BLaER1 treated with 17β-estradiol and CSF1 and Interleukin-3, amounts not matched to agents 10 nM and 100 nM (cell line): ENCODE results near the gene CUX1.
"Not testable (repeated sequence)": the region's sequence is repeated elsewhere in the genome, so short reads cannot be mapped to it uniquely, and the experiment has no call there.

Source experiments
- H3K27ac ChIP-seq, 11 experiments: shearing (Covaris generic); formaldehyde crosslinking; 2 replicates each; pipeline ENCODE4 v1.8.1; 2022
- H3K27me3 ChIP-seq, 11 experiments: shearing (Covaris generic); formaldehyde crosslinking; 2 replicates each; pipeline ENCODE4 v1.8.1; 2022
- H3K36me3 ChIP-seq, 11 experiments: shearing (Covaris generic); formaldehyde crosslinking; 2 replicates each; pipeline ENCODE4 v1.8.1; 2022
- H3K4me1 ChIP-seq, 10 experiments: shearing (Covaris generic); formaldehyde crosslinking; 2 replicates each; pipeline ENCODE4 v1.8.1; 2022
- H3K4me2 ChIP-seq, 11 experiments: shearing (Covaris generic); formaldehyde crosslinking; 2 replicates each; pipeline ENCODE4 v1.8.1; 2022
- H3K4me3 ChIP-seq, 10 experiments: shearing (Covaris generic); formaldehyde crosslinking; 2 replicates each; pipeline ENCODE4 v1.8.1; 2022
- H3K9ac ChIP-seq, 11 experiments: shearing (Covaris generic); formaldehyde crosslinking; 2 replicates each; pipeline ENCODE4 v1.8.1; 2022
- H3K9me3 ChIP-seq, 11 experiments: shearing (Covaris generic); formaldehyde crosslinking; replicated peaks in 1 of 11; 2 replicates each; pipeline ENCODE4 v1.8.1; 2022
- H4K20me1 ChIP-seq, 11 experiments: shearing (Covaris generic); formaldehyde crosslinking; 2 replicates each; pipeline ENCODE4 v1.8.1; 2022
- Cebpa-rat ChIP-seq, 11 experiments: shearing (Covaris generic); IDR thresholded peaks; 2 replicates each; pipeline ENCODE4 v1.8.1; 2022

CUX1 gene

DNA sequence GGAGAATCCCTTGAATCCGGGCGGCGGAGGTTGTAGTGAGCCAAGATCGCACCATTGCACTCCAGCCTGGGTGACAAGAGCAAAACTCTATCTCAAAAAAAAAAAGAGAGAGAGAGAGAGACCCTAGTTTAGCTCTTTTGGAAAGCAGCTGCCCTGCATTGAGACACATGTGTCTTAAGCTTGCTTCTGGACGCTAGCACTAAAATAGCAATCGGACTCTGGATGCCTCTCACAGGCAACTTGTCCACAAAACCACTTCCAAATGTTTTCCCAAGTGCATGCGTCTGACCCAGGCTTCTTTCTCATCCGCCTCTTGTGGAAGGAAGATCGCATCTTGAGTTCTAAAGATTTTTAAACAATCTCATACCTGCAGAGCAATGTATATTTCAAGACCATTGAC, 182.7 kb downstream of the CUX1 start:
- Histone ChIP-seq H3K4me1 (peaks cover 61 to 100% (median 98%) of the 10 kb centered on the region in 10 experiments), H3K9ac (no peak overlapping the region), H3K36me3 (0 out of 22 replicates have a peak, but pooled peaks cover 0 to 7% (median 0%) of the 10 kb centered on the region in 11 experiments), H3K27ac (peak overlapping the region in 2 of 11 experiments; percentile 68 to 83; a peak in 1 of 22 replicates), H3K9me3 (no peaks in the 10 kb centered on the region), H3K27me3 (no peaks in the 10 kb centered on the region), H3K4me2 (peak overlapping the region in 9 of 11 experiments; percentile 55 to 94 (median 79); a peak in 16 of 22 replicates), H4K20me1 (peaks cover 26 to 99% (median 85%) of the 10 kb centered on the region in 11 experiments), H3K4me3 (no peak overlapping the region)
- TF ChIP-seq Cebpa-rat (IDR thresholded peaks at IDR 0.05): no peak

DNA sequence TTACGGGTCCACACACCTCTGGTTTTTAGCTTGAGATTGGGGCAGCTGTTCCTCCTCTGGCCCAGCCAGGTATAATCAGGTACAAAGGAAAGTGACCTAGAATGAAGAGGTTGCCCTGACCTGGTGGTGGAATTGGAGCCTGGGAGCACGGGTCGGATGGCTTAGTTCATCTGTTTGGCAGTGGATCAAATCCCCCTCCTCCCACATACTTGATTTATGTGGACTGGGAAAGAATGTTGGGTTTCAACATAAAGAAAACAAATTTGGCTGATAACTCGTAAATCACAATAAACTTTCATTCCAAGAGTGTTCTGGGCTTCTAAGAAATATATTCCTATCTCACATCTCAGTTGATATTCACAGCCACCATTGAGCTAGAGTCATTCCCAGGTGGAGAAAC, 186.8 kb downstream of the CUX1 start:
- Histone ChIP-seq H3K36me3 (peaks cover 5 to 25% (median 10%) of the 10 kb centered on the region in 11 experiments; a peak in 18 of 22 replicates), H3K4me2 (peak overlapping the region in 9 of 11 experiments; percentile 16 to 83 (median 71); a peak in 8 of 22 replicates), H3K4me3 (no peak overlapping the region), H3K4me1 (peaks cover 40 to 100% (median 95%) of the 10 kb centered on the region in 10 experiments), H3K27ac (no peak overlapping the region), H4K20me1 (peaks cover 36 to 100% (median 97%) of the 10 kb centered on the region in 11 experiments), H3K9ac (no peak overlapping the region), H3K9me3 (no peaks in the 10 kb centered on the region), H3K27me3 (no peaks in the 10 kb centered on the region)
- TF ChIP-seq Cebpa-rat (IDR thresholded peaks at IDR 0.05): no peak

DNA sequence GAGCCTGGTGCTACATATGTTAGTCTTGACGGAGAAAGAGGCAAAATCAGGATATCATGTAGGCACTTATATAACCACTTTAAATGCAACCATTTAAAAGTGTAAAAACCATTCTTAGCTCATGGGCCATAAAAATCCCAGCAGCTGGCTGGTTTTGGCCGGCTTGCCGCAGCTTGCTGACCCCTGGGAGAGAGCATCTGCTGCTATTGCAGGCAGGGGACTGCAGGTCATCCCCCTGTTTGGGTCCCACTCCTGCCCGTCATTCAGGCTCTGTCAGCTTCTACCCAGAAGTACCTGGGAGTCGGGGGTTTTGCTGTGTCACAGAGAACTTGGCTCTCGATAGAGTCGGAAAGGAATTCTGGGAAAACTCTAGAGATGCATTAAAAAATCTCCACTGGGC, 187.4 kb downstream of the CUX1 start:
- peaks cover 36 to 97% (median 89%) of the 10 kb centered on the region in 10 experiments for H3K4me1 ChIP-seq
- H3K9me3 ChIP-seq: no peaks in the 10 kb centered on the region
- H3K4me3 ChIP-seq: no peak overlapping the region
- H3K9ac ChIP-seq: no peak overlapping the region
- peaks cover 8 to 29% (median 16%) of the 10 kb centered on the region in 11 experiments; a peak in 19 of 22 replicates for H3K36me3 ChIP-seq
- H3K27me3 ChIP-seq: no peaks in the 10 kb centered on the region
- peaks cover 34 to 100% (median 95%) of the 10 kb centered on the region in 11 experiments; a peak in 21 of 22 replicates for H4K20me1 ChIP-seq
- no peak overlapping the region for H3K27ac ChIP-seq
- no peak for TF ChIP-seq Cebpa-rat (IDR thresholded peaks at IDR 0.05)
- H3K4me2 ChIP-seq: peak overlapping the region in 9 of 11 experiments; percentile 50 to 83 (median 71); a peak in 16 of 22 replicates

DNA sequence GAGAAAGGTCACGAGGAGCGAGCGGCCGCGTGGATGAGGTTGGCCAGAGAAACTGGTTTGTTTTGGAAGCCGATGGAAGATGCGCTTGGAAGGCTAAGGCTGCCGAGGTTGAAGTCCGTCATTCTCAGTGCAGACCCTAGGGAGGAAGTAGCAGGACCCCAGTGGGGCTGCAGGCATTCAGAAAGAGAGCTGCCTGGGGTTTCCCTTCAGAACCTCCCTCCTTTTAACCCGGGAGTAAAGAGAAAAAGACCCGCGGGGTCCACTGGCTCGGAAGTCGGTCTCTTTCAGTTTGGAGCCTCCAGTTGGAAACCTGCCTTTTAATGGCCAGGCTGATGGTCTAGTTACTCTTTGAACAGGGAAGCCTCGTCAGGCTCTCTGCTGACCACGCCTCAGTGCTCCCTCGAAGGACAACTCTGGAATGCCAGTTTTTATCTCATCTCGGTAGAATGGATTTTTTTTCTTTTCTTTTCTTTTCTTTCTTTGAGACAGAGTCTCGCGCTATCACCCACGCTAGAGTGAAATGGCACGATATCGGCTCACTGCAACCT, 188.6 kb downstream of the CUX1 start:
- Histone ChIP-seq H3K4me2 (peak overlapping the region; percentile 36 to 83 (median 71)), H3K36me3 (peaks cover 8 to 29% (median 21%) of the 10 kb centered on the region in 11 experiments; a peak in 19 of 22 replicates), H3K27me3 (no peaks in the 10 kb centered on the region), H4K20me1 (peaks cover 28 to 99% (median 89%) of the 10 kb centered on the region in 11 experiments; a peak in 21 of 22 replicates), H3K4me1 (peaks cover 36 to 86% (median 78%) of the 10 kb centered on the region in 10 experiments), H3K9me3 (no peaks in the 10 kb centered on the region), H3K27ac (peak overlapping the region in 6 of 11 experiments; percentile 7 to 57 (median 34); a peak in 9 of 22 replicates), H3K9ac (peak overlapping the region in 5 of 11 experiments; percentile 19 to 63 (median 47); a peak in 11 of 22 replicates), H3K4me3 (peak overlapping the region in 3 of 10 experiments; percentile 4 to 40 (median 30); a peak in 4 of 20 replicates)
- no peak for TF ChIP-seq Cebpa-rat (IDR thresholded peaks at IDR 0.05)

DNA sequence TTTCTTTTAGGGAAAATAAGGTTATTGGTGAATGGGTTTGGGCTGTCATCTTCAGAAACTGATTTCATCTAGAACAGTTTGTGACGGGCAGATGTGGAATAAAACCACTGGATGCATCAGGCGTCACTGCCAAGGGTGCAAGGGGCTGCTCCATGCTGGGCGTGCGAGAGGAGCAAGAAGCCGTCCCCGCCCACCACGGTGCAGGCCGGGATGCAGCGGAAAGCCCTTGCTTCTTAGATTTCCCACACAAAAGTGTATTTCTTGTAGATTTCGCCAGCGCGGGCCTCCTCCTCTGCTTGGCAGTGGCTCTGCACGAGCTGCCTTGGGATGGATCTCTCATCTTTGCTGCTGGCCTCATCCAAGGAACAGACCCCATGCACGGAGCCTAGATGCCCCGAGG, 189.3 kb downstream of the CUX1 start:
- Histone ChIP-seq H3K4me3 (no peak overlapping the region), H3K36me3 (peaks cover 8 to 31% (median 26%) of the 10 kb centered on the region in 11 experiments; a peak in 19 of 22 replicates), H3K4me2 (peak overlapping the region in 7 of 11 experiments; percentile 60 to 83 (median 76); a peak in 14 of 22 replicates), H3K9me3 (no peaks in the 10 kb centered on the region), H3K4me1 (peaks cover 36 to 79% (median 71%) of the 10 kb centered on the region in 10 experiments), H3K27me3 (no peaks in the 10 kb centered on the region), H4K20me1 (peaks cover 28 to 97% (median 82%) of the 10 kb centered on the region in 11 experiments; a peak in 21 of 22 replicates), H3K27ac (peak overlapping the region in 3 of 11 experiments; percentile 27 to 57 (median 35); a peak in 3 of 22 replicates), H3K9ac (peak overlapping the region in 3 of 11 experiments; percentile 31 to 38 (median 36); a peak in 3 of 22 replicates)
- TF ChIP-seq Cebpa-rat (IDR thresholded peaks at IDR 0.05): no peak

DNA sequence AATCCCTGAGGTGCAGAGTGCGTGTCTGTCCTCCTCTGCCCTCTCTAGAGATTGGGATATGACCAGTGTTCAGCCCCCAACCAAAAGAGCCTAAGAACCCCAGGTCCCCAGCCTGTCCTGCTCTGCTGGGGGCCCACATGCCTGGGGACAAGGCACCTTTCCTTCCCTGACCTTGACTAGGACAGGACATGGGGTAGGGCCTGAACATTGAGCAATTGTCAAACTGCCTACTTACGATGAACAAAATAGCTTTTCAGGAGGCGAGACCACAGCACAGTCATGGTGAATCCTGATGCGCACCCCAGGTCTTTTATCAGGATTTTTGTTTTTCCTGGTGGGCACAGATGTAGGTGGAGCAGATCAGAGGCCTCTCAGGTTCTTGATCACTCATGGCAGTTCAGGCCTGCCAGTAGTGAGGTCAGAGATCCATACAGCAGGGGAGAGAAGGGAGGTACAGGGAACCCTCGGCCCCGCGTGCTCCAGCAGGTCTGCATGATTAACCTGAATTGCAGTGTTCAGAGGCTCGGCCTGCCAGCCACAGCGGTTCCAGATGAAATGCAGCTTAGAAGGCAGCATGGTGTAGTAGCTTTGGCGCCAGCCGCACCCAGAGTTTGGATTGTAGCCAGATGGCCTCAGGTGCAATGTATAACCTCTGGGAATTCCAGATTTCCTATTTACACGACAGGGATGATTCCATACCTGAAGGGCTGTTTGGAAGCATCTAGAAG, 191.3 kb downstream of the CUX1 start:
- no peaks in the 10 kb centered on the region for H3K9me3 ChIP-seq
- peaks cover 12 to 44% (median 37%) of the 10 kb centered on the region in 11 experiments; a peak in 20 of 22 replicates for H3K36me3 ChIP-seq
- TF ChIP-seq Cebpa-rat (IDR thresholded peaks at IDR 0.05): no peak
- H3K9ac ChIP-seq: peak overlapping the region in 6 of 11 experiments; percentile 26 to 64 (median 46); a peak in 7 of 22 replicates
- H3K4me1 ChIP-seq: peaks cover 22 to 71% (median 66%) of the 10 kb centered on the region in 10 experiments
- H3K27ac ChIP-seq: peak overlapping the region in 8 of 11 experiments; percentile 22 to 74 (median 53); a peak in 16 of 22 replicates
- peak overlapping the region in 9 of 11 experiments; percentile 32 to 83 (median 59); a peak in 15 of 22 replicates for H3K4me2 ChIP-seq
- H4K20me1 ChIP-seq: peaks cover 18 to 97% (median 71%) of the 10 kb centered on the region in 11 experiments; a peak in 21 of 22 replicates
- no peaks in the 10 kb centered on the region for H3K27me3 ChIP-seq
- no peak overlapping the region for H3K4me3 ChIP-seq

DNA sequence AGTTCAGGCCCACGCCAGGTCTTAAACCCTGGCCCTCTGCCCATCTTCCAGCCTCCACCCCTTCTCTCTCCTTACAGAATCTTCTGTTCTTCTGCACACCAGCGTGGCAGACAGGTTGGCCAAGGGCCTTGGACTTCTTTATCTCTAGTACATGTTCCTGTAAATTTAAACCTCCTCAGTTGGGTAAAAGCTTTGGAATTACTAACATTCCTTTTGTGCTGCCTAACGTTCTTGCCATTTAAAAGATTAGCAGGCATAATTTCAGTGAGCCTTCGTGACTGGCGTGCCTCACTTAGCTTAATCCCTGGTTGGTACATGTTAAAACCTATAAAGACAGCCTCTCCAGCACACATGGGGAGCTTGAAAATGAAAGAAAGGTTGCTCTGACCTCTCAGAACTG, 192.2 kb downstream of the CUX1 start:
- H3K4me2 ChIP-seq: no peak overlapping the region
- peak overlapping the region in 1 of 11 experiments; percentile 9; a peak in 1 of 22 replicates for H3K27ac ChIP-seq
- peaks cover 13 to 54% (median 44%) of the 10 kb centered on the region in 11 experiments; a peak in 20 of 22 replicates for H3K36me3 ChIP-seq
- H3K27me3 ChIP-seq: no peaks in the 10 kb centered on the region
- no peaks in the 10 kb centered on the region for H3K9me3 ChIP-seq
- H3K4me3 ChIP-seq: no peak overlapping the region
- no peak overlapping the region for H3K9ac ChIP-seq
- H3K4me1 ChIP-seq: peaks cover 22 to 69% (median 61%) of the 10 kb centered on the region in 10 experiments
- peaks cover 18 to 97% (median 63%) of the 10 kb centered on the region in 11 experiments; a peak in 21 of 22 replicates for H4K20me1 ChIP-seq
- TF ChIP-seq Cebpa-rat (IDR thresholded peaks at IDR 0.05): no peak

DNA sequence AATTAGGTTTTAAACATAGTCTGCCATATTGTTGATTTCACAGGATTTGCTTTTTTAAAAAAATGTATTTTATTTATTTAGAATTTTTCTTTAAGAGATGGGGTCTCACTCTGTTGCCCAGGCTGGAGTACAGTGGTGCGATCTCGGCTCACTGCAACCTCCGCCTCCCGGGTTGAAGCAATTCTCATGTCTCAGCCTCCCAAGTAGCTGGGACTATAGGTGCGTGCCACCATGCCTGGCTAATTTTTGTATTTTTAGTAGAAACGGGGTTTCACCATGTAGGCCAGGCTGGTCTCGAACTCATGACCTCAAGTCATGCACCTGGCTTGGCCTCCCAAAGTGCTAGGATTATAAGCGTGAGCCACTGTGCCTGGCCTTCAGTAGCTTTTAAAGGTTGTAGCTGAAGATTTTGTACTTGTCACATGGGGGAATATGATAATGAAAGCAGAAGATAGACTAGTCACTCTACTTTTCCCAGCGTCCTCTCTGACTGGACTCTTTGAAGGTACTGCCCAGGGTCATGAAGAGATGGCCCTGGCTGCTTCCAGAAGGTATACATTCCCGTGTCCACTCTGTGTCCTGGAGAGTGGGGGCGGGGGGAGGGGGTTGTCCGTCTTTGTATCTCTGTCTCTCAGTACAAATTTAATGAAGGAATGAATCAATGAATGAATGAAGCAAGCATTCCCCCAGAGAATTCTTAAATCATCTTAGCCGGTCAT, 194.8 kb downstream of the CUX1 start:
- H3K36me3 ChIP-seq: peaks cover 23 to 78% (median 64%) of the 10 kb centered on the region in 11 experiments
- not testable (repeated sequence) for H3K27ac ChIP-seq, H3K9me3 ChIP-seq

More for the DNA sequence above, 194.8 kb downstream of the CUX1 start:
- H3K27me3 ChIP-seq, H3K9ac ChIP-seq, H3K4me3 ChIP-seq: not testable (repeated sequence)
- H3K4me2 ChIP-seq: peak overlapping the region in 2 of 11 experiments; percentile 10 to 18; a peak in 1 of 22 replicates
- peaks cover 1 to 95% (median 48%) of the 10 kb centered on the region in 11 experiments; a peak in 18 of 22 replicates for H4K20me1 ChIP-seq
- H3K4me1 ChIP-seq: peaks cover 5 to 53% (median 36%) of the 10 kb centered on the region in 10 experiments; a peak in 17 of 20 replicates
